Fibroblast of lung (primary cell): ENCODE data around the gene RPLP2.

Experiments
- EZH2 ChIP-seq: IDR thresholded peaks from 2 replicates; pipeline ENCODE4 v1.5.1; 2012; ENCODE audit warnings: low read length, control low read depth, mild to moderate bottlenecking; ENCODE audit errors: missing control alignments
- TF ChIP-seq, protein P1 (sequence below), 2 donors: IDR thresholded peaks in 1 of 2; conservative IDR thresholded peaks in 1 of 2; 1 replicate in 1 of 2; 2 replicates in 1 of 2; pipeline ENCODE4 v1.5.1; 2011 to 2012; ENCODE audit warnings: low read length in 2 of 2, control low read depth in 1 of 2, inconsistent platforms in 1 of 2, low read depth in 1 of 2, mild to moderate bottlenecking in 1 of 2

DNA sequence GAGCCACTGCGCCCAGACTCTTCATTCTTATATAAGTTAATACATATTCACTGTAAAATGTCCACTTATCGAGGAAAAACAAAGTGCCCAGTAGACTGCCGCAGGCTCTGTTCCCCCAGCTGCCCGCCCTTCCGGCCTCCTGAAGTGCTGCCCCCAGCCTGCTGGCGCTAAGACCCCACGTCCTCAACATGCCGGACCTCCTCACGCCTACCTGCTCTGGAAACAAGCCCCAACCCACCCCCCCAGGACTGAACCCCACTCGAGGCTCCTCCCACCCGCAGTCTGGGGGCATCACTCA, 33.6 kb upstream of the RPLP2 start:
- TF ChIP-seq, protein P1, sequence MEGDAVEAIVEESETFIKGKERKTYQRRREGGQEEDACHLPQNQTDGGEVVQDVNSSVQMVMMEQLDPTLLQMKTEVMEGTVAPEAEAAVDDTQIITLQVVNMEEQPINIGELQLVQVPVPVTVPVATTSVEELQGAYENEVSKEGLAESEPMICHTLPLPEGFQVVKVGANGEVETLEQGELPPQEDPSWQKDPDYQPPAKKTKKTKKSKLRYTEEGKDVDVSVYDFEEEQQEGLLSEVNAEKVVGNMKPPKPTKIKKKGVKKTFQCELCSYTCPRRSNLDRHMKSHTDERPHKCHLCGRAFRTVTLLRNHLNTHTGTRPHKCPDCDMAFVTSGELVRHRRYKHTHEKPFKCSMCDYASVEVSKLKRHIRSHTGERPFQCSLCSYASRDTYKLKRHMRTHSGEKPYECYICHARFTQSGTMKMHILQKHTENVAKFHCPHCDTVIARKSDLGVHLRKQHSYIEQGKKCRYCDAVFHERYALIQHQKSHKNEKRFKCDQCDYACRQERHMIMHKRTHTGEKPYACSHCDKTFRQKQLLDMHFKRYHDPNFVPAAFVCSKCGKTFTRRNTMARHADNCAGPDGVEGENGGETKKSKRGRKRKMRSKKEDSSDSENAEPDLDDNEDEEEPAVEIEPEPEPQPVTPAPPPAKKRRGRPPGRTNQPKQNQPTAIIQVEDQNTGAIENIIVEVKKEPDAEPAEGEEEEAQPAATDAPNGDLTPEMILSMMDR (conservative IDR thresholded peaks at IDR 0.05 in 1 of 2, IDR thresholded peaks at IDR 0.05 in 1 of 2; ENCODE audit: low read depth in 1 of 2, low read length in 2 of 2), result no peak
- TF ChIP-seq EZH2, result no peak
